ENCODE data around the gene EYA3. TPM values are rescaled to one million over a fixed set of nuclear protein-coding genes. Genes with fewer than 3 reads are reported as not detected.
A peak's percentile ranks its signal among the peaks of the same experiment; 100 is the strongest.

The EYA3 gene
- total and polyA plus RNA-seq, 2 of the 4 experiments (the other 2 are of a cell fraction): 9.1 to 17.6 TPM

DNA sequence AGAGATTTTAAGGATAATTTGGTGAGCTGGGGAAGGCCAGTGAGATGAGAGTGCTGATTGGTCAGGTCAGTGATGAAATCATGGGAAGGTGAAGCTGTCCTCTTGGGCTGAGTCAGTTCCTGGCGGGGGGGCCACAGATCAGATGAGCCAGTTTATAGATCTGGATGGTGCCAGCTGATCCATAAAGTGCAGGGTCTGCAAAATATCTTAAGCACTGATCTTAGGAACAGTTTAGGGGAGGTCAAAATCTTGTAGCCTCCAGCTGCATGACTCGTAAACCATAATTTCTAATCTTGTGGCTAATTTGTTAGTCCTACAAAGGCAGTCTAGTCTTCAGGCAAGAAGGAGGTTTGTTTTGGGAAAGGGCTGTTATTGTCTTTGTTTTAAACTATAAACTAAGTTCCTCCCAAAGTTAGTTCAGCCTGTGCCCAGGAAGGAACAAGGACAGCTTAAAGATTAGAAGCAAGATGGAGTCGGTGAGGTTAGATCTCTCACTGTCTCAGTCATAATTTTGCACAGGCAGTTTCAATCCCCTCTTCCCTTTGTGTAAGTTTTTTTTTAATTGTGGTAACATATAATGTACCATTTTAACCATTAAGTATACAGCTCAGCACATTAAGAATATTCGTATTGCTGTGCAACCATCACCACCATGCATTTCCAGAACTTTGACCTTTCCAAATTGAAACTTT, 48.7 kb upstream of the EYA3 start:
- TF ChIP-seq CEBPB (IDR thresholded peaks at IDR 0.05; ENCODE audit: low read depth, low read length) (peak; percentile 49), RFX5 (IDR thresholded peaks at IDR 0.05; ENCODE audit: low read depth, low read length) (no peak)
- 86% methylated on average over 1 of the region's 4 CpGs; no CpG with 5 or more reads in 1 of the 2 experiments for WGBS, 2 experiments (ENCODE audit: extremely low coverage in 2 of 2, insufficient read length in 1 of 2)
- no peak overlapping the region for H2BK15ac ChIP-seq (ENCODE audit: low read depth, low read length)
- no peaks in the 10 kb centered on the region for H3K27me3 ChIP-seq (ENCODE audit: control insufficient read depth, insufficient read depth, low read length)
- no peak overlapping the region for H3K4ac ChIP-seq (ENCODE audit: low read depth, low read length)
- no peak overlapping the region for H2BK5ac ChIP-seq (ENCODE audit: low read depth, low read length, poor library complexity, severe bottlenecking)
- no peak overlapping the region for H3K56ac ChIP-seq (ENCODE audit: extremely low read depth, insufficient read depth, low read length)
- no peak overlapping the region for H2BK120ac ChIP-seq (ENCODE audit: low read depth, low read length)
- no peaks in the 10 kb centered on the region for H3K79me1 ChIP-seq (ENCODE audit: low read depth in 1 of 2, low read length in 2 of 2)
- H3K18ac ChIP-seq (ENCODE audit: low read depth, low read length): no peak overlapping the region
- in situ Hi-C loops (cut with MboI; ENCODE audit: low sequenced_read_pairs) (no loop called here), intact Hi-C loops (cut with micrococcal nuclease) (no loop called here), dilution Hi-C loops (cut with HindIII; ENCODE audit: low sequenced_read_pairs, unreplicated experiment) (no loop called here)
- H3K4me1 ChIP-seq (ENCODE audit: control insufficient read depth, insufficient read depth, low read length): peaks cover 3% of the 10 kb centered on the region; the same call in 1 of the 2 replicates
- H4K20me1 ChIP-seq (ENCODE audit: insufficient read depth, low read length): no peaks in the 10 kb centered on the region
- no peak overlapping the region for H3K4me2 ChIP-seq (ENCODE audit: low read depth, low read length)
- no peak overlapping the region for H3K9ac ChIP-seq (ENCODE audit: low read depth, low read length)
- no peak overlapping the region for H2BK20ac ChIP-seq (ENCODE audit: low read depth, low read length)
- no peak overlapping the region for H3K4me3 ChIP-seq (ENCODE audit: insufficient read depth, low read depth, low read length)
- H3K9me1 ChIP-seq (ENCODE audit: insufficient read depth, low read length): peaks cover 8% of the 10 kb centered on the region; the same call in 1 of the 2 replicates
- no peak overlapping the region for H4K91ac ChIP-seq (ENCODE audit: insufficient read depth, low read depth, low read length)
- no peak overlapping the region for H3K23ac ChIP-seq (ENCODE audit: low read depth, low read length)
- H2AFZ ChIP-seq (replicated peaks; ENCODE audit: low read length, poor library complexity): no peak overlapping the region
- H3K9me3 ChIP-seq (ENCODE audit: control insufficient read depth, insufficient read depth, low read length): no peaks in the 10 kb centered on the region; the same call in none of the 2 replicates
- BruUV-seq (replicated peaks): no TSS peak
- CTCF ChIA-PET: no interaction called here
- POLR2A ChIA-PET (ENCODE audit: unreplicated experiment): interaction anchor here (0.6 kb wide), 1 partner anchor 39 kb away, joined by 9 read pairs; no protein-coding TSS in a partner anchor
- H2AK9ac ChIP-seq (replicated peaks; ENCODE audit: low read depth, low read length, poor library complexity): no peak overlapping the region
- no peak overlapping the region for H3K27ac ChIP-seq (ENCODE audit: insufficient read depth, low read length)
- H4K5ac ChIP-seq (ENCODE audit: low read depth, low read length): no peak overlapping the region
- DNase-seq (peak; percentile 51), ATAC-seq (ENCODE audit: low read depth) (peak; percentile 59)
- no peak overlapping the region for H2AK5ac ChIP-seq (ENCODE audit: low read depth, low read length)
- no peak overlapping the region for H4K8ac ChIP-seq (ENCODE audit: low read depth in 2 of 2, low read length in 2 of 2)
- H3K36me3 ChIP-seq (ENCODE audit: control insufficient read depth, insufficient read depth, low read length): no peaks in the 10 kb centered on the region
- no peak overlapping the region for H3K14ac ChIP-seq (replicated peaks; ENCODE audit: low read depth, low read length)

Data from IMR-90 (cell line).